ENCODE measurements around the gene MAML2. TPM values are rescaled to one million over a fixed set of nuclear protein-coding genes. Genes with fewer than 3 reads are reported as not detected.

MAML2 gene
- total and polyA plus RNA-seq, 2 of the 13 experiments (the other 11 are each of a cell fraction or from before 2014, with no cell fraction given) = 2.3 to 25.9 TPM

GRCh38 chr11:96063053-96063452 lies 279.9 kb downstream of the MAML2 start:
- Histone ChIP-seq H3K4me1 (ENCODE audit: insufficient read depth, low read length) (peaks cover 50% of the 10 kb centered on the region), H4K20me1 (ENCODE audit: insufficient read depth, low read length) (no peaks in the 10 kb centered on the region), H3K9me3 (ENCODE audit: low read length) (no peaks in the 10 kb centered on the region), H3K9ac (ENCODE audit: insufficient read depth, low read depth, low read length) (no peak overlapping the region), H3K36me3 (replicated peaks in 1 of 2; ENCODE audit: control insufficient read depth in 1 of 2, insufficient read depth in 2 of 2, low read length in 2 of 2) (peaks cover 3 to 13% of the 10 kb centered on the region in 2 experiments; a peak in 4 of 5 replicates), H3K4me3 (replicated peaks in 1 of 3; ENCODE audit: insufficient read depth in 1 of 3, low read depth in 2 of 3, low read length in 3 of 3) (no peak overlapping the region), H2AFZ (ENCODE audit: low read length) (no peak overlapping the region), H3K27me3 (ENCODE audit: control insufficient read depth in 1 of 2, insufficient read depth in 2 of 2, low read length in 2 of 2) (no peaks in the 10 kb centered on the region), H3K27ac (ENCODE audit: extremely low read length, insufficient read depth, low read length) (no peak overlapping the region), H3K79me2 (ENCODE audit: insufficient read depth, low read length) (peaks cover 3% of the 10 kb centered on the region), H3K4me2 (ENCODE audit: low read depth, low read length) (no peak overlapping the region)
- BruUV-seq (replicated peaks) = no TSS peak
- ATAC-seq (no peak), DNase-seq (ENCODE audit: low spot score) (no peak), FAIRE-seq (no peak)
- in situ Hi-C loops (cut with HindIII; ENCODE audit: extremely low pct_ligation_motif_present, low pct_unique_long_range_greater_than_20kb) = no loop called here
- 94% methylated on average over 2 of the region's 2 CpGs for WGBS (ENCODE audit: low lambda C conversion rate)
- POLR2A ChIA-PET = interaction anchor here (1.0 kb wide), 1 partner anchor 280 kb away, joined by 3 read pairs; the partner anchor contains the start of gene MAML2
- intact Hi-C loops (cut with micrococcal nuclease; ENCODE audit: unreplicated experiment) = no loop called here
- CTCF ChIA-PET (ENCODE audit: low intra/inter-chr PET ratio, low total read pairs) = no interaction called here
- TF ChIP-seq SALL2 (CRISPR knock-in tag; IDR thresholded peaks at IDR 0.05) = no peak
- TF ChIP-seq SP2 (CRISPR knock-in tag; IDR thresholded peaks at IDR 0.05) = no peak
- no peak for TF ChIP-seq RBM39 (IDR thresholded peaks at IDR 0.05; ENCODE audit: low read depth, low read length, poor library complexity, severe bottlenecking)
- TF ChIP-seq ZSCAN12 (CRISPR knock-in tag; IDR thresholded peaks at IDR 0.05) = no peak
- TF ChIP-seq ZNF770 (CRISPR knock-in tag; IDR thresholded peaks at IDR 0.05) = no peak
- TF ChIP-seq, protein P1, sequence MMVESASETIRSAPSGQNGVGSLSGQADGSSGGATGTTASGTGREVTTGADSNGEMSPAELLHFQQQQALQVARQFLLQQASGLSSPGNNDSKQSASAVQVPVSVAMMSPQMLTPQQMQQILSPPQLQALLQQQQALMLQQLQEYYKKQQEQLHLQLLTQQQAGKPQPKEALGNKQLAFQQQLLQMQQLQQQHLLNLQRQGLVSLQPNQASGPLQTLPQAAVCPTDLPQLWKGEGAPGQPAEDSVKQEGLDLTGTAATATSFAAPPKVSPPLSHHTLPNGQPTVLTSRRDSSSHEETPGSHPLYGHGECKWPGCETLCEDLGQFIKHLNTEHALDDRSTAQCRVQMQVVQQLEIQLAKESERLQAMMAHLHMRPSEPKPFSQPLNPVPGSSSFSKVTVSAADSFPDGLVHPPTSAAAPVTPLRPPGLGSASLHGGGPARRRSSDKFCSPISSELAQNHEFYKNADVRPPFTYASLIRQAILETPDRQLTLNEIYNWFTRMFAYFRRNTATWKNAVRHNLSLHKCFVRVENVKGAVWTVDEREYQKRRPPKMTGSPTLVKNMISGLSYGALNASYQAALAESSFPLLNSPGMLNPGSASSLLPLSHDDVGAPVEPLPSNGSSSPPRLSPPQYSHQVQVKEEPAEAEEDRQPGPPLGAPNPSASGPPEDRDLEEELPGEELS (CRISPR knock-in tag; IDR thresholded peaks at IDR 0.05) = no peak
- no peak for TF ChIP-seq NCOA5 (CRISPR knock-in tag; IDR thresholded peaks at IDR 0.05)
- no peak for TF ChIP-seq ZNF772 (CRISPR knock-in tag; IDR thresholded peaks at IDR 0.05)
- no peak for TF ChIP-seq ZNF367 (CRISPR knock-in tag; IDR thresholded peaks at IDR 0.05; ENCODE audit: borderline replicate concordance)
- TF ChIP-seq ZNF883 (CRISPR knock-in tag; IDR thresholded peaks at IDR 0.05; ENCODE audit: not compliant biosample characterization) = no peak
- no peak for TF ChIP-seq ZNF543 (CRISPR knock-in tag; IDR thresholded peaks at IDR 0.05)
- TF ChIP-seq SMAD9 (CRISPR knock-in tag; IDR thresholded peaks at IDR 0.05) = no peak
- TF ChIP-seq REST (IDR thresholded peaks at IDR 0.05; ENCODE audit: borderline replicate concordance in 1 of 2, low read depth in 1 of 2, low read length in 2 of 2) = no peak
- TF ChIP-seq HNF4G (IDR thresholded peaks at IDR 0.05; ENCODE audit: borderline replicate concordance, low read depth, low read length) = no peak
- no peak for TF ChIP-seq HNF4G (CRISPR knock-in tag; IDR thresholded peaks at IDR 0.05; ENCODE audit: borderline replicate concordance, low read depth)
